Body of pancreas (tissue), 4 donors: ENCODE data around the gene SYDE1. TPM values are rescaled to one million over a fixed set of nuclear protein-coding genes. Genes with fewer than 3 reads are reported as not detected.
"Not testable (repeated sequence)": the region's sequence is repeated elsewhere in the genome, so short reads cannot be mapped to it uniquely, and the experiment has no call there.

Experiments
- ATAC-seq: fragments of 150-250 bp; one replicate; pipeline ENCODE4 v1.9.1; 2016
- DNase-seq, 4 donors: peaks; one replicate each; pipeline ENCODE4 v3.0.0-alpha.2; 2019
- H3K27ac ChIP-seq, 4 donors: fragments of 200-600 bp; sonication (generic); 1 replicate in 3 of 4; 2 replicates in 1 of 4; pipeline versions ENCODE4 v1.5.1 to v1.6.1; 2016 to 2019; ENCODE audit warnings: mild to moderate bottlenecking in 1 of 4, mixed read lengths in 1 of 4, moderate library complexity in 1 of 4
- H3K27me3 ChIP-seq, 2 donors: fragments of 200-600 bp; sonication (generic); one replicate each; pipeline ENCODE4 v1.6.0; 2016; ENCODE audit warnings: mild to moderate bottlenecking in 1 of 2
- H3K36me3 ChIP-seq, 2 donors: fragments of 200-600 bp; sonication (generic); replicated peaks in 1 of 2; 2 replicates each; pipeline ENCODE4 v1.5.1; 2016; ENCODE audit warnings: low read depth in 2 of 2; ENCODE audit not compliant: insufficient read depth in 1 of 2
- H3K4me1 ChIP-seq: fragments of 200-600 bp; sonication (generic); one replicate; pipeline ENCODE4 v1.6.0; 2016
- H3K4me3 ChIP-seq, 2 donors: fragments of 200-600 bp; sonication (generic); 1 replicate in 1 of 2; 2 replicates in 1 of 2; pipeline ENCODE4 v1.5.1; 2016 to 2019
- H3K9me3 ChIP-seq, 3 donors: fragments of 200-600 bp; sonication (generic); 1 replicate in 2 of 3; 2 replicates in 1 of 3; pipeline ENCODE4 v1.5.1; 2016
- CTCF ChIP-seq, 7 experiments: fragments of 450-650 bp in 4 of 7; fragments of 200-600 bp in 3 of 7; sonication (generic) in 3 of 7; IDR thresholded peaks; one replicate each; pipeline ENCODE4 v1.5.1; 2016 to 2019; ENCODE audit warnings: antibody characterized with exemption in 7 of 7
- POLR2A ChIP-seq, 3 donors: fragments of 450-650 bp; IDR thresholded peaks; one replicate each; pipeline ENCODE4 v1.6.1; 2016; ENCODE audit warnings: antibody characterized with exemption in 3 of 3, mild to moderate bottlenecking in 2 of 3
- WGBS, 2 donors: methylation state at CpG; one replicate each; pipeline ENCODE4 v1.1.5; 2017; 5-methylcytosine and 5-hydroxymethylcytosine counted together
- intact Hi-C: fragments of 100-400 bp; cut with DNase I; formaldehyde crosslinking; loops from one replicate; pipeline ENCODE4 v1.15.1; 2023
- total RNA-seq, 2 donors: library from RNA; depleted of rRNA; stranded (reverse); fragments of >200 nt; gene quantifications; one replicate each; pipeline ENCODE4 v1.1.0, GENCODE V29; 2016

The SYDE1 gene
- total RNA-seq, 2 donors from 2014 or later: 6.3 to 9.9 TPM

- Histone ChIP-seq H3K27me3 (no peaks in the 10 kb centered on the region), H3K4me1 (no peaks in the 10 kb centered on the region), H3K9me3 (no peaks in the 10 kb centered on the region), H3K4me3 (no peak overlapping the region), H3K27ac (no peak overlapping the region), H3K36me3 (no peaks in the 10 kb centered on the region)
- no peak for TF ChIP-seq CTCF (IDR thresholded peaks at IDR 0.05)
- WGBS, 2 donors: 66 to 85% methylated on average over 2 of the region's 2 CpGs
- intact Hi-C loops: no loop called here
- ATAC-seq: no peak
- DNase-seq: no peak
Measured at GRCh38 chr19:15074371-15074770, 32.8 kb upstream of the SYDE1 start.

GRCh38 chr19:15075806-15076205, 31.4 kb upstream of the SYDE1 start:
- Histone ChIP-seq H3K4me3 (no peak overlapping the region), H3K27ac (no peak overlapping the region), H3K27me3 (no peaks in the 10 kb centered on the region), H3K36me3 (no peaks in the 10 kb centered on the region), H3K4me1 (no peaks in the 10 kb centered on the region), H3K9me3 (no peaks in the 10 kb centered on the region)
- ATAC-seq (no peak), DNase-seq (no peak)
- intact Hi-C loops: no loop called here
- TF ChIP-seq CTCF (IDR thresholded peaks at IDR 0.05) (no peak), POLR2A (IDR thresholded peaks at IDR 0.05) (no peak)
- WGBS, 2 donors: 69 to 81% methylated on average over 4 of the region's 4 CpGs

- H3K36me3 ChIP-seq, H3K27ac ChIP-seq, H3K9me3 ChIP-seq, DNase-seq, H3K4me1 ChIP-seq, ATAC-seq, H3K4me3 ChIP-seq, H3K27me3 ChIP-seq, intact Hi-C loops: not testable (repeated sequence)
- WGBS, 2 donors: 63 to 67% methylated on average over 4 of the region's 4 CpGs
Measured at GRCh38 chr19:15080002-15080401, 27.2 kb upstream of the SYDE1 start.

GRCh38 chr19:15081911-15082310, 25.3 kb upstream of the SYDE1 start, which contains the start of gene OR1I1:
TSS of gene OR1I1 (plus strand) at chr19:15082211. CDS start at chr19:15087066, 4,855 bp downstream.
- Histone ChIP-seq H3K27me3 (no peaks in the 10 kb centered on the region), H3K27ac (no peak within 1 kb of the TSS), H3K4me1 (no peaks in the 10 kb centered on the region), H3K36me3 (no peaks in the 10 kb centered on the region), H3K4me3 (no peak within 1 kb of the TSS), H3K9me3 (no peaks in the 10 kb centered on the region)
- DNase-seq (no peak), ATAC-seq (no peak)
- intact Hi-C loops: no loop called here
- 46 to 53% methylated on average over 6 of the region's 6 CpGs for whole genome bisulfite sequencing, 2 donors
- TF ChIP-seq CTCF (IDR thresholded peaks at IDR 0.05): no peak
- no peak for TF ChIP-seq POLR2A (IDR thresholded peaks at IDR 0.05)

GRCh38 chr19:15087182-15087581, 20.0 kb upstream of the SYDE1 start:
- Histone ChIP-seq H3K4me1 (peaks cover 3% of the 10 kb centered on the region), H3K9me3 (no peaks in the 10 kb centered on the region), H3K27ac (no peak overlapping the region), H3K4me3 (no peak overlapping the region), H3K36me3 (no peaks in the 10 kb centered on the region), H3K27me3 (peaks cover 0 to 3% of the 10 kb centered on the region in 2 donors)
- intact Hi-C loops: loop anchor here (5.0 kb wide), 1 partner anchor 480 kb away; no protein-coding TSS in a partner anchor
- ATAC-seq (no peak), DNase-seq (no peak)
- 63 to 70% methylated on average over 11 of the region's 11 CpGs for WGBS, 2 donors
- TF ChIP-seq CTCF (IDR thresholded peaks at IDR 0.05): no peak
- TF ChIP-seq POLR2A (IDR thresholded peaks at IDR 0.05): no peak
